GM12801 (cell line): ENCODE measurements around the gene SH3BP5L.

Experiments
- CTCF ChIP-seq: IDR thresholded peaks from one replicate; pipeline ENCODE4 v1.5.1; 2011; ENCODE audit warnings: control low read depth; ENCODE audit not compliant: insufficient read length; ENCODE audit errors: extremely low read depth

SH3BP5L gene

GRCh38 chr1:248861616-248862015 is 35.9 kb upstream of the SH3BP5L start:
- no peak for TF ChIP-seq CTCF

GRCh38 chr1:248860007-248860406 is 34.3 kb upstream of the SH3BP5L start:
- TF ChIP-seq CTCF, result no peak

- TF ChIP-seq CTCF, result no peak
These were observed 33.5 kb upstream of the SH3BP5L start, which contains the start of gene ZNF692 for GRCh38 chr1:248858891-248859889. Gene ZNF692, minus strand, starts transcription at chr1:248859085. Its CDS starts 776 bp downstream, at chr1:248858309.

- no peak for TF ChIP-seq CTCF
These were observed 32.6 kb upstream of the SH3BP5L start for GRCh38 chr1:248858096-248858890.

- TF ChIP-seq CTCF, result no peak
These were observed 32.0 kb upstream of the SH3BP5L start for GRCh38 chr1:248857749-248858095.

GRCh38 chr1:248857201-248857600 is 31.5 kb upstream of the SH3BP5L start:
- TF ChIP-seq CTCF, result no peak

GRCh38 chr1:248856176-248856575 is 30.5 kb upstream of the SH3BP5L start:
- no peak for TF ChIP-seq CTCF
